Peyer's patch (tissue), 4 donors: ENCODE measurements around the gene KIRREL3. TPM values are rescaled to one million over a fixed set of nuclear protein-coding genes. Genes with fewer than 3 reads are reported as not detected.

Experiments
- DNase-seq, 3 donors: peaks; one replicate each; pipeline ENCODE4 v3.0.0-alpha.2; 2017 to 2019
- H3K27ac ChIP-seq, 4 donors: fragments of 200-600 bp; sonication (generic); one replicate each; pipeline ENCODE4 v1.5.1; 2016 to 2019
- H3K27me3 ChIP-seq, 2 donors: fragments of 200-600 bp; sonication (generic); one replicate each; pipeline ENCODE4 v1.5.1; 2019
- H3K36me3 ChIP-seq, 3 donors: fragments of 200-600 bp; sonication (generic); one replicate each; pipeline ENCODE4 v1.5.1; 2016 to 2019
- H3K4me1 ChIP-seq, 4 donors: fragments of 200-600 bp; sonication (generic); one replicate each; pipeline ENCODE4 v1.5.1; 2016 to 2019
- H3K4me3 ChIP-seq, 4 donors: fragments of 200-600 bp; sonication (generic); 1 replicate in 3 of 4; 2 replicates in 1 of 4; pipeline ENCODE4 v1.5.1; 2016 to 2019; ENCODE audit warnings: mild to moderate bottlenecking in 1 of 4
- H3K9me3 ChIP-seq, 4 donors: fragments of 200-600 bp; sonication (generic); one replicate each; pipeline ENCODE4 v1.5.1; 2016 to 2019; ENCODE audit warnings: mild to moderate bottlenecking in 1 of 4
- POLR2A ChIP-seq, 2 donors: fragments of 450-650 bp; IDR thresholded peaks; one replicate each; pipeline ENCODE4 v1.5.1; 2017; ENCODE audit warnings: antibody characterized with exemption in 2 of 2, mild to moderate bottlenecking in 2 of 2, moderate library complexity in 2 of 2
- total RNA-seq, 4 donors: library from RNA; depleted of rRNA; stranded (reverse); fragments of >200 nt; gene quantifications; one replicate each; pipeline ENCODE4 v1.1.0, GENCODE V29; 2016
- TF ChIP-seq, protein P1 (sequence below), 6 experiments: fragments of 450-650 bp in 4 of 6; fragments of 200-600 bp in 2 of 6; sonication (generic) in 1 of 6; IDR thresholded peaks; one replicate each; pipeline ENCODE4 v1.5.1; 2017 to 2019; ENCODE audit warnings: antibody characterized with exemption in 6 of 6, mild to moderate bottlenecking in 3 of 6, moderate library complexity in 1 of 6

The KIRREL3 gene
- total RNA-seq, 4 donors from 2014 or later, result 0.83 TPM; not detected in 3

DNA sequence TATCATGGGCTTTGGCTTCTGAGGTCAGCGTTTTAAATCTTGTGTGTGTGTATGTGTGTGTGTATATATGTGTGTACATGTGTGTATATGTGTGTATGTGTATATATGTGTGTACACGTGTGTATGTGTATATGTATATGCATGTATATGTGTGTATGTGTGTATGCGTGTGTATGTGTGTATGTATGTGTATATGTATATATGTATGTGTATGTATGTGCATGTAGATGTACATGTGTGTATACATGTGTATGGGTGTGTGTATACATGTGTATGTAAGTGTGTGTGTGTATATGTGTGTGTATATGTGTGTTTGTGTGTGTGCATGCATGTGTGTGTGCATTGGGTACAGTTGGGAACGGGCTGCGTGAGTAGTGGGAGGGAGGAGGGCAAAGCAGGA, 522.1 kb downstream of the KIRREL3 start:
- TF ChIP-seq POLR2A (IDR thresholded peaks at IDR 0.05), result no peak
- TF ChIP-seq, protein P1, sequence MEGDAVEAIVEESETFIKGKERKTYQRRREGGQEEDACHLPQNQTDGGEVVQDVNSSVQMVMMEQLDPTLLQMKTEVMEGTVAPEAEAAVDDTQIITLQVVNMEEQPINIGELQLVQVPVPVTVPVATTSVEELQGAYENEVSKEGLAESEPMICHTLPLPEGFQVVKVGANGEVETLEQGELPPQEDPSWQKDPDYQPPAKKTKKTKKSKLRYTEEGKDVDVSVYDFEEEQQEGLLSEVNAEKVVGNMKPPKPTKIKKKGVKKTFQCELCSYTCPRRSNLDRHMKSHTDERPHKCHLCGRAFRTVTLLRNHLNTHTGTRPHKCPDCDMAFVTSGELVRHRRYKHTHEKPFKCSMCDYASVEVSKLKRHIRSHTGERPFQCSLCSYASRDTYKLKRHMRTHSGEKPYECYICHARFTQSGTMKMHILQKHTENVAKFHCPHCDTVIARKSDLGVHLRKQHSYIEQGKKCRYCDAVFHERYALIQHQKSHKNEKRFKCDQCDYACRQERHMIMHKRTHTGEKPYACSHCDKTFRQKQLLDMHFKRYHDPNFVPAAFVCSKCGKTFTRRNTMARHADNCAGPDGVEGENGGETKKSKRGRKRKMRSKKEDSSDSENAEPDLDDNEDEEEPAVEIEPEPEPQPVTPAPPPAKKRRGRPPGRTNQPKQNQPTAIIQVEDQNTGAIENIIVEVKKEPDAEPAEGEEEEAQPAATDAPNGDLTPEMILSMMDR (IDR thresholded peaks at IDR 0.05), result no peak
- Histone ChIP-seq H3K27ac (no peak overlapping the region), H3K4me3 (no peak overlapping the region), H3K36me3 (no peaks in the 10 kb centered on the region), H3K9me3 (no peaks in the 10 kb centered on the region), H3K27me3 (no peaks in the 10 kb centered on the region), H3K4me1 (peaks cover 0 to 5% (median 0%) of the 10 kb centered on the region in 4 donors)
- DNase-seq, result no peak

DNA sequence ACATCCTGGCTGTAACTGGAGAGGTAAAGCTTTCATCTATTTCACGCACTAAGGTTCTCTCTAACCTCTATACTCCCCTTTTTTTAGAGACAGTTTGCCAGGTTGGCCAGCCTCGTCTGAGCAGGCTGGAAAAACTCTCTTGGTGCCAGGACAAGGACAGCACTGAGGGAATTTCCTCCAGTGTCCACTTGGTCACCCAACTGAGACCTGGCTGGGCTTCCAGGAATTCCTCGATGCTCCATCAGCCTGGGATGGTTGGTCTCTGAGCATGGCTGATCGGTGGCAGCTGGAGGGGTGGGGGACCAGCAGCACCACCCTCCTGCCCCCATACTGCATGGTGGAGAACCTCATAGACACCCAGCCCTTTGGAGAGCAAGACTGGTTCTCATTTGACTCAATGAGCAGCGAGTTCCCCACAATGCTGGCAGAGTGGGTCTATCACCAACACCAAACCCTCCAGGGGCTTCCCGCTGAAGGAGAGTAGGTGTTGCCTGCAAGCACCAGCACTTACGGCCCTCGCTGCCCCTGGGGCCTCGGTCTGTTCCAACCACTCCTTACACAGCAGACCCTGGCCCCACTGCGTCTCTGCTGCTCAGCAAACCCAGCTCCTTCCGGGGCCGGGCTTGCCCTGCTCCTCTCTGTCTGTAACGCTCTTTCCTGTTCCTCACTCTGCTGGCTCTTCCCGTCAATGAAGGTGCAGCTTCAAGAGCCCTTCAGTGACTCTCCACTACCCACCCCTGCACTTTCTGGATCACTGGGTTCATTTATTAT, 522.9 kb downstream of the KIRREL3 start:
- no peaks in the 10 kb centered on the region for H3K9me3 ChIP-seq
- H3K27me3 ChIP-seq, result no peaks in the 10 kb centered on the region

DNA sequence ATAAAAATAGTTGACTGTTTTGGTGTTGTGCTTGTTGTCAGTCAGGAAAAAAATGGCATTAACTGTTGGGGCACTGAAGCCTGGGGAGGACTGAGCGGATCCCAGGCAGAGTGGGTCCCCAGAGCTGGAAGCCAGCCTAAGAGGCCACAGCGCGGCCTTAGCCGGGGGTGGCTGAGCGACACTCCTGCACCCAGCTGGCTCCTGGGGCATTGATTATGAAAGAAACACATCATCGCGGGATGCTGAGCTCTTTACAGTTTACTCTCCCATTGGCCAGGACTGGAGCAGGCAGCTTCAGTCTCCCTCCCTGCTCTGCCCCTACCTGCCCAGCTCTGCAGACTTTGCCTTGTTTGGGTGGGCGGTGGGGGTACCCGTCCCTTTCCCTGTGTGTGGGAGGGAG, 523.6 kb downstream of the KIRREL3 start:
- no peak for TF ChIP-seq POLR2A (IDR thresholded peaks at IDR 0.05)
- TF ChIP-seq, protein P1 (IDR thresholded peaks at IDR 0.05), result no peak
- Histone ChIP-seq H3K9me3 (no peaks in the 10 kb centered on the region), H3K4me3 (no peak overlapping the region), H3K27ac (no peak overlapping the region), H3K4me1 (peaks cover 0 to 5% (median 0%) of the 10 kb centered on the region in 4 donors), H3K27me3 (no peaks in the 10 kb centered on the region), H3K36me3 (no peaks in the 10 kb centered on the region)
- no peak for DNase-seq

More for the DNA sequence above, 522.9 kb downstream of the KIRREL3 start:
- Histone ChIP-seq H3K27ac (no peak overlapping the region), H3K4me1 (peaks cover 0 to 5% (median 0%) of the 10 kb centered on the region in 4 donors), H3K4me3 (no peak overlapping the region), H3K36me3 (no peaks in the 10 kb centered on the region)
- DNase-seq, result no peak
- no peak for TF ChIP-seq POLR2A (IDR thresholded peaks at IDR 0.05)

DNA sequence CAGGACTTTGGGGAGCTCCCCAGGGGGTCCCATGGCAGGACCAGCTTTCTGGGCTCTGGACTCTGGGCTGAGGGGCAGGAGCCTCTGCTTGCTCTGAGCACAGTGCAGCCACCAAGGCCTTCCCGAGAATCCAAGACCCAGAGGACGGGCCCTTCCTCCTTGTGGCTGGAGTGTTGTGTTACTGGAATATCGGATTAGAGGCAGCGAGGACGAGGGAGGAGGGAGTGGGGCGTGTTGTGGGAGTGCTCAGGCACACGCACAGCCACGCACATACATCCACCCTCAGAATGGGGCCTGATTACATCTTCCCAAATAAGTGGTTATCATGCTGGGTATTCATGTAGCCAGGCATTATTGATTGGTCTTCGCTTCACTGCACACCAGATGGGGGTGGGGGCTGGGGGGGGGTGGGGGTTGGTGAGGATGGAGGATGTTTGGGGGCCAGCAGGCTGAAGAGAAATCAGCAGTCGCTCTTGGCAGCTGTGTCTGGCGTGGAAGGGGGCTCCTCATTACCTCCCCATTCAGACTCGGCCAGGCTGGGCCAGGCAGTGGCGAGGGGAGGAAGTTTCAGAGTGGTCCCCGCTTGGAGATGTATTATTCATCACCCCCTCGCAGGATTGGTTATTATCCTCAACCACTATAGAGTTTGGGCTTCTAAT, 524.2 kb downstream of the KIRREL3 start:
- DNase-seq, result no peak
- TF ChIP-seq, protein P1 (IDR thresholded peaks at IDR 0.05), result no peak
- no peak for TF ChIP-seq POLR2A (IDR thresholded peaks at IDR 0.05)
- H3K4me1 ChIP-seq, result peaks cover 0 to 5% (median 0%) of the 10 kb centered on the region in 4 donors
- H3K9me3 ChIP-seq, result no peaks in the 10 kb centered on the region
- H3K27ac ChIP-seq, result no peak overlapping the region
- no peaks in the 10 kb centered on the region for H3K36me3 ChIP-seq
- H3K4me3 ChIP-seq, result no peak overlapping the region
- no peaks in the 10 kb centered on the region for H3K27me3 ChIP-seq

DNA sequence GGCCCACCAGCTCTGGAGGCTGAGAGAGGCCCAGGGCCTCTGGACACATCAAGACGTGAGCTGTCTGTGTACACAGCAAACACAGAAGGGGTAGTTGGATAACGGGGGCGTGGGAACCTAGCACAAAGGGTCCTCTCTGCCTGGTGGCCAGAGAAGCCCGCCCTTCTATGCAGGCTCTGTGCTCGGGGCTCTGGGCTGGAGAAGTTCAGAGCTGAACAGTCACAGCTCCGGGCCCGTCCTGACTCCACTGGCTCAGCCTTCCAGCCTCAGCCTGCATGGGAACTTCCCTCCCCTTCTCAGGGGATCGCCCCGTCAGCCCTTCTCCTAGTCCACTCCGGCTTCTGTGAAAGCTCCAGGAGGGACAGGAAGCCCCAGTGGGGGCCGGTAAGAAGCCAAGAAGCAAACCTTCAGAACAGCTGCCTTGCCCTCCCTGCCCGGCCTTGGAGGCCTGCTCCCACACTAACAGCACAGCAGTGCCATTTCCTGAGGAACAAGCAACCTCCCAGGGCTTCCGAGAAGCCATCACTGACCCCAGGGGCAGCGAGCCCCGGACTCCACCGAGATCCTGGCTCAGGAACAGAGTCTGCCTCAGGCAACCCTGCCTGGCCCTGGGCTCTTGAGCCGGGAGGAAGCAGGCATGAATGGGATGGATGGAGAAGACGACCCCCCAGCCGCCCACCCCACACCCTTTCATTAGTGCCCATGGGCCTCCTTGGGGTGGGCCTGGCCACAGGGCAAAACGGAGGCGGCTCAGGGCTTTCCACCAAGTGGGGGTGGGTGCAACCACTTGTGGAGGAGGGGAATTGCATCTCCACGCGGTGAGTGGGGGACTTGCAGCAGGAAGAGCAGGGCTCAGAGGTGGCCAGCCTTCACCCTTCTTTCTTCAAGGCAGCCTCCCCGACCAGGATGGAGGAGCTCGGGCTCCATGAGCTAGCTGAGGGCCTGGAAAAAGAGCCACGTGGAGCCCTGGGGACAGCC, 525.3 kb downstream of the KIRREL3 start:
- no peak overlapping the region for H3K27ac ChIP-seq
- no peak for TF ChIP-seq POLR2A (IDR thresholded peaks at IDR 0.05)
- TF ChIP-seq, protein P1 (IDR thresholded peaks at IDR 0.05), result no peak
- H3K4me1 ChIP-seq, result peaks cover 0 to under 1% (median 0%) of the 10 kb centered on the region in 4 donors
- no peaks in the 10 kb centered on the region for H3K36me3 ChIP-seq
- no peaks in the 10 kb centered on the region for H3K9me3 ChIP-seq
- DNase-seq, result no peak
- H3K4me3 ChIP-seq, result no peak overlapping the region
- no peaks in the 10 kb centered on the region for H3K27me3 ChIP-seq
